Smooth muscle cell (in vitro differentiated cells): ENCODE measurements around the gene GLCCI1. TPM values are rescaled to one million over a fixed set of nuclear protein-coding genes. Genes with fewer than 3 reads are reported as not detected.

Experiments used
- DNase-seq: peaks from one replicate; lab custom pipeline; 2025; ENCODE audit not compliant: unreplicated experiment; lab: John Stamatoyannopoulos, UW
- H2AFZ ChIP-seq: fragments of 200-600 bp; sonication (generic); 2 replicates; pipeline ENCODE4 v1.6.0; 2016; ENCODE audit warnings: antibody characterized with exemption, low read depth, mild to moderate bottlenecking
- H3F3A ChIP-seq: fragments of 200-600 bp; sonication (generic); 2 replicates; pipeline ENCODE4 v1.6.0; 2017; ENCODE audit warnings: antibody characterized with exemption, low read depth
- H3K27ac ChIP-seq: fragments of 200-600 bp; sonication (generic); 2 replicates; pipeline ENCODE4 v1.5.1; 2016; ENCODE audit warnings: low read depth, mild to moderate bottlenecking
- H3K27me3 ChIP-seq: fragments of 200-600 bp; sonication (generic); 2 replicates; pipeline ENCODE4 v1.6.1; 2016; ENCODE audit warnings: low read depth, mild to moderate bottlenecking
- H3K36me3 ChIP-seq: fragments of 200-600 bp; sonication (generic); 2 replicates; pipeline ENCODE4 v1.5.1; 2016; ENCODE audit warnings: low read depth
- H3K4me1 ChIP-seq: fragments of 200-600 bp; sonication (generic); 2 replicates; pipeline ENCODE4 v1.5.1; 2016; ENCODE audit warnings: low read depth
- H3K4me2 ChIP-seq: fragments of 200-600 bp; sonication (generic); 2 replicates; pipeline ENCODE4 v1.6.0; 2016; ENCODE audit warnings: mild to moderate bottlenecking
- H3K4me3 ChIP-seq: fragments of 200-600 bp; sonication (generic); 2 replicates; pipeline ENCODE4 v1.5.1; 2016; ENCODE audit warnings: mild to moderate bottlenecking
- H3K79me2 ChIP-seq: fragments of 200-600 bp; sonication (generic); 2 replicates; pipeline ENCODE4 v1.6.0; 2016; ENCODE audit warnings: low read depth, mild to moderate bottlenecking
- H3K9ac ChIP-seq: fragments of 200-600 bp; sonication (generic); 2 replicates; pipeline ENCODE4 v1.6.0; 2016; ENCODE audit warnings: low read depth
- H3K9me3 ChIP-seq: fragments of 200-600 bp; sonication (generic); replicated peaks from 2 replicates; pipeline ENCODE4 v1.5.1; 2016; ENCODE audit warnings: low read depth
- H4K20me1 ChIP-seq: fragments of 200-600 bp; sonication (generic); 2 replicates; pipeline ENCODE4 v1.6.0; 2016; ENCODE audit warnings: low read depth
- CTCF ChIP-seq: fragments of 200-600 bp; sonication (generic); IDR thresholded peaks from 2 replicates; pipeline ENCODE4 v1.5.1; 2017; ENCODE audit warnings: borderline replicate concordance, mild to moderate bottlenecking, antibody characterized with exemption; ENCODE audit not compliant: insufficient read depth, poor library complexity, severe bottlenecking
- WGBS: methylation state at CpG from one replicate; pipeline ENCODE4 v1.1.7; 2016; ENCODE audit warnings: low lambda C conversion rate; 5-methylcytosine and 5-hydroxymethylcytosine counted together
- polyA plus RNA-seq: library from polyadenylated mRNA; unstranded; fragments of >200 nt; fragmentation: Nextera tagmentation; extraction: Ambion mirVana; gene quantifications from 2 replicates; pipeline ENCODE4 v1.2.1, GENCODE V29; 2016
- total RNA-seq: library from RNA; depleted of rRNA; stranded (reverse); fragments of >200 nt; gene quantifications from 2 replicates; pipeline ENCODE4 v1.2.3, GENCODE V29; 2014

GLCCI1 gene
- total RNA-seq = 39.9 and 69.9 TPM in 2 replicates
- polyA plus RNA-seq = 37.7 and 39.0 TPM in 2 replicates

GRCh38 chr7:7968544-7969305 lies at the start of gene GLCCI1:
GLCCI1 (plus strand) TSS chr7:7968796; CDS start chr7:7969351, 555 bp downstream.
- no peaks in the 10 kb centered on the region for H3K27me3 ChIP-seq
- WGBS = under 1% methylated on average over 53 of the region's 77 CpGs
- peak within 1 kb of the TSS; percentile 90 for H3K4me2 ChIP-seq
- peak; percentile 82 for DNase-seq
- H3K9ac ChIP-seq = peak within 1 kb of the TSS; percentile 87
- H3K36me3 ChIP-seq = no peaks in the 10 kb centered on the region
- H3K4me1 ChIP-seq = peaks cover 27% of the 10 kb centered on the region
- H3K9me3 ChIP-seq = no peaks in the 10 kb centered on the region
- H2AFZ ChIP-seq = peak within 1 kb of the TSS; percentile 75
- H3K4me3 ChIP-seq = peak within 1 kb of the TSS; percentile 82
- H3F3A ChIP-seq = no peaks in the 10 kb centered on the region
- H3K27ac ChIP-seq = peak within 1 kb of the TSS; percentile 88
- TF ChIP-seq CTCF = no peak
- H3K79me2 ChIP-seq = peaks cover 47% of the 10 kb centered on the region
- peaks cover 41% of the 10 kb centered on the region for H4K20me1 ChIP-seq

DNA sequence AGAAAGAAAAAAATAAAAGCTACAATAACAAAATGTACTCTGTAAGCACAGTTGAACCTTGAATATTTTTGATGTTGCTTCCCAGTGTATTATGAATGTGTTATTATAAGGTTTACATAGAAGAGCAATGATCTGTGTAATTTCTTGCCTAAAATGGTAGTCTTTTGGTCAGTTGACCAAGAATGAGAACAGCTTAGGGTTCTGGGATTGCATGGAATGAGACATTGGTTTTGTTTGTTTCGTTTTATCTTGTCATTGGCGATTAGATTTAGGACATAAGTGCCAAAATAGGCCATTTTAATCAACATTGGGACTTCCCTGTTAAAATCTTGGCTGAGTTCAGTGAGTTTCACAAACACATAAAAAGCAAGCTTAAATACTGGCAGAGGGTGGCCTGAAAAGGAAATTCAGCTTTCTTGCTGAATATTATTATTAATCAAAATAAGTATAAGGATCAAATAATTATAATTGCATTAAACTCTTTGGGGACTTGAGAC lies 49.1 kb upstream of the GLCCI1 start:
- no peaks in the 10 kb centered on the region for H3K36me3 ChIP-seq
- H3K79me2 ChIP-seq = no peaks in the 10 kb centered on the region
- WGBS = 92% methylated on average over 2 of the region's 2 CpGs
- no peak overlapping the region for H3K27ac ChIP-seq
- H3K9ac ChIP-seq = no peak overlapping the region
- no peaks in the 10 kb centered on the region for H3K9me3 ChIP-seq
- H3K4me1 ChIP-seq = peaks cover 13% of the 10 kb centered on the region
- no peaks in the 10 kb centered on the region for H3F3A ChIP-seq
- no peaks in the 10 kb centered on the region for H4K20me1 ChIP-seq
- TF ChIP-seq CTCF = no peak
- H3K4me3 ChIP-seq = no peak overlapping the region
- H3K27me3 ChIP-seq = no peaks in the 10 kb centered on the region
- no peak overlapping the region for H3K4me2 ChIP-seq
- no peak overlapping the region for H2AFZ ChIP-seq
- no peak for DNase-seq

GRCh38 chr7:7920056-7920455 lies 48.5 kb upstream of the GLCCI1 start:
- no peak overlapping the region for H3K4me2 ChIP-seq
- TF ChIP-seq CTCF = no peak
- WGBS = 71% methylated on average over 2 of the region's 2 CpGs

GRCh38 chr7:7920481-7920880 lies 48.1 kb upstream of the GLCCI1 start:
- H3K9ac ChIP-seq = no peak overlapping the region
- DNase-seq = no peak
- H3K4me2 ChIP-seq = no peak overlapping the region
- no peak overlapping the region for H3K4me3 ChIP-seq
- H2AFZ ChIP-seq = no peak overlapping the region
- H3K9me3 ChIP-seq = no peaks in the 10 kb centered on the region
- peaks cover 13% of the 10 kb centered on the region for H3K4me1 ChIP-seq
- H3K36me3 ChIP-seq = no peaks in the 10 kb centered on the region
- 73% methylated on average over 3 of the region's 3 CpGs for WGBS
- H3K27ac ChIP-seq = no peak overlapping the region
- no peaks in the 10 kb centered on the region for H3K27me3 ChIP-seq
- no peaks in the 10 kb centered on the region for H3F3A ChIP-seq
- no peaks in the 10 kb centered on the region for H4K20me1 ChIP-seq
- no peaks in the 10 kb centered on the region for H3K79me2 ChIP-seq
- no peak for TF ChIP-seq CTCF

More at GRCh38 chr7:7920056-7920455, 48.5 kb upstream of the GLCCI1 start:
- H3K4me3 ChIP-seq = no peak overlapping the region
- H3K27ac ChIP-seq = no peak overlapping the region
- H3K9ac ChIP-seq = no peak overlapping the region
- no peak for DNase-seq
- H4K20me1 ChIP-seq = no peaks in the 10 kb centered on the region
- H3K27me3 ChIP-seq = no peaks in the 10 kb centered on the region
- no peaks in the 10 kb centered on the region for H3F3A ChIP-seq
- H2AFZ ChIP-seq = no peak overlapping the region
- H3K4me1 ChIP-seq = peaks cover 13% of the 10 kb centered on the region
- H3K9me3 ChIP-seq = no peaks in the 10 kb centered on the region
- no peaks in the 10 kb centered on the region for H3K36me3 ChIP-seq
- H3K79me2 ChIP-seq = no peaks in the 10 kb centered on the region
